Stimulated activated CD4-positive, alpha-beta T cell treated with anti-CD3 and anti-CD28 coated beads, Interleukin-1b, Interleukin-23, amount 100 ng/mL, for 48 hours (primary cell): ENCODE measurements around the gene STING1.
"Not testable (repeated sequence)": the region's sequence is repeated elsewhere in the genome, so short reads cannot be mapped to it uniquely, and the experiment has no call there.

ENCODE experiments used
- DNase-seq: peaks from one replicate; pipeline ENCODE4 v3.0.0-alpha.2; 2020

Gene STING1

GRCh38 chr5:139501381-139501780 lies 18.8 kb upstream of the STING1 start:
- no peak for DNase-seq

- no peak for DNase-seq
Observed at GRCh38 chr5:139495638-139496435, 13.3 kb upstream of the STING1 start.

DNA sequence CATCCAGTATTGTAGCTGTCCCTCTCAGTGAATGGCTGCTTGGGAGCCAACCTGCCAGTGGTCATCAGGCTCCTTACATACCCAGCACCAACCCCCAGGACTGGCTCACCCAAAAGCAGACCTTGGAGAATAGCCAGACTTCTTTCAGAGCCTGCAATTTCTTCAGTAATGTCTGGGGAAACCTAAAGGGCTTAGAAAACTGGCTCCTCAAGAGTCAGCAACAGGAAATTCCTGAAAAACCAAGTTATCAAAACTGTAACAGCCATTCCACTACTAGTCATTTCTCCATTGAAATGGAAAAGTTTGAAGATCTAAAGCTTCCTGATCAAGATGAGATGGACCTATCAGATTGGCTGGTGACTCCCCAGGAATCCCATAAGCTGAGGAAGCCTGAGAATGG lies 12.3 kb upstream of the STING1 start:
- no peak for DNase-seq

GRCh38 chr5:139494256-139494655 lies 11.7 kb upstream of the STING1 start:
- no peak for DNase-seq

DNA sequence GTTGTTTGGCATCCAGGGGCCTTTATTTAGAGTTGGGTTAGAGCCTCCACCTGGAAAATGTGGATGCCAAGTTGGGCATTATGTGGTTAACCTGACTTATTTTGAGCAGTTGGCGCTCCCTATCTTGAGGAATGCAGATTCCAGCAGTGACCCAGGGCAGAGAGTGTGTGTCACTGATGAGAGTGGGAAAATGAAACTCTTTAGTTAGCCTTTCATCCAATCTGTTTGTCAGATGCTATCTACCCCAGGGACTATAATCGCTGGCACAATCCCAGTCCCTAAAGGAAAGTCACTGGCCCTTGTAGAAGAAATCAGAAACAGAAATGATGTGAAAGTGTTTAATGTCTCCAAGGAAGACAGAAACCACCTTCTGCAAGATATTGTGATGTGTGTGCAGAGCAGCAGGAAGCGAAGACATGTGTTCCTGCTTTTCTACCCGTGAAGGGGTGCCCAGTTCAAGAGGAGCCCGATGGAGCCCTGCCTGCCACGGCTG lies 10.2 kb upstream of the STING1 start:
- no peak for DNase-seq

- no peak for DNase-seq
Observed at GRCh38 chr5:139488260-139488659, 5.7 kb upstream of the STING1 start.

DNA sequence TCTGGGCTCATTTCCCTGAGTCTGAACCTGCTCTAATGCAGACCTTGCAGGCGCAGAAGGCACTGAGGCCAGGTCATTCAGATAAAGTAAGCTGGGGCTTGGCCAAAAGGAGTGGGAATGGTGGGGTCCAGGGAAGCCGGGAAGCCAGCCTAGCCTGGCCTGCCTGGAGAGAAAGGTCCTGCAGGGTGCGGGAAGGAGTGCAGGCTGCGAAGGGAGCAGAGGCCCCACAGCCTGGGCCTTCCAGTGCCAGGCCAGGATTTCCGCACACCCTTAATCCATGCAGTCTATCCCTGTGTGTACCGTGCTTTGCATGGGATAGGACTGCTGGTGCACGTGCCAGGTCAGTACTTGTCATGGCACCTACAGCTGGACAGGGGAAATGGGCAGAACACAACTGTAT lies 3.6 kb upstream of the STING1 start:
- no peak for DNase-seq

DNA sequence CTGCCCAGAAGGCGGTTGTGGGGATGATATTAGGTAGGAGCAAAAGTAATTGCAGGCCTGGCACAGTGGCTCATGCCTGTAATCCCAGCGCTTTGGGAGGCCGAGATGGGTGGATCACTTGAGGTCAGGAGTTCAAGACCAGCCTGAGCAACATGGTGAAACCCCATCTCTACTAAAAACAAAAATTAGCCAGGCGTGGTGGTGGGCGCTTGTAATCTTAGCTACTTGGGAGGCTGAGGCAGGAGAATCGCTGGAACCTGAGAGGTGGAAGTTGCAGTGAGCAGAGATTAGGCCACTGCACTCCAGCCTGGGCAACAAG lies 291 bp upstream of the STING1 start:
- not testable (repeated sequence) for DNase-seq

- DNase-seq, result peak; percentile 35
Observed at GRCh38 chr5:139481580-139482049, 943 bp downstream of the STING1 start.

- peak; percentile 63 for DNase-seq
Observed at GRCh38 chr5:139481122-139481533, 1.4 kb downstream of the STING1 start.

DNA sequence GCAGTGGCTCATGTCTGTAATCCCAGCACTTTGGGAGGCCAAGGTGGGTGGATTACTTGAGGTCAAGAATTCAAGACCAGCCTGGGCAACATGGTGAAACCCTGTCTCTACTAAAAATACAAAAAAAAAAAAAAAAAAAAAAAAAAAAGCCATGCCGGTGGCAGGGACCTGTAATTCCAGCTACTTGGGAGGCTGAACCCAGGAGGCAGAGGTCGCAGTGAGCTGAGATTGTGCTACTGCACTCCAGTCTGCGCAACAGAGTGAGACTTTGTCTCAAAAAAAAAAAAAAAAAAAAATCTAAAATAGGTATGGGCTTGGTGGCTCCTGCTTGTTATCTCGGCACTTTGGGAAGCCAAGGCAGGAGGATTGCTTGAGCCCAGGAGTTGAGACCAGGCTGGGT lies 2.8 kb downstream of the STING1 start:
- DNase-seq, result not testable (repeated sequence)

DNA sequence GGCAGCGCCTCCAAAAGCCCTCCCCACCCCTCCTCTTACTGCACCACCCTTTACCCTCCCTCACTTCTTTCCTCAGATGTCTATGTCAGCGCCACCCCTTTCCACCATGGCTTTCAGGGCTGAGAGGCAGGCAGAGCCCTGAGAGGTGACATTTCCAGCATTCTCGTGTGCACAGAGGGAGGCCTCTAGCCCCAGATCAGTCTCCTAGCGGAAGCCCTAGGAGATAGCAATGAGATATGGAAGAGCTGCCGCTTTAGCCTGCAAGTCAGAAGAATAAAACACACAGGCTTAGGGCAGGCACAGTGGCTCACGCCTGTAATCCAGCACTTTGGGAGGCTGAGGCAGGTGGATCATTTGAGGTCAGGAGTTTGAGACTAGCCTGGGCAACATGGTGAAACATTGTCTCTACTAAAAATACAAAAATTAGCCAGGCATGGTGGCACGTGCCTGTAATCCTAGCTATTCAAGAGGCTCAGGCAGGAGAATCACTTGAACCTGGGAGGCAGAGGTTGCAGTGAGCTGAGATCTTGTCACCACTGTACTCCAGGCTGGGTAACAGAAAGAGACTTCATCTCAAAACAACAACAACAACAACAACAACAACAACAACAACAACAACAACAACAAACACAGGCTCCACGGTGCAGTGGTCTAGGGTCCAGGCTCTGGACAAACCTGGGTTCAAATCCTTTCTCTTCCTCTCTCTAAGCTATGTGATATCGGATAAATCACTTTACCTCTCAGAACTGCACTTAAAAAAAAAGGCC lies 3.7 kb downstream of the STING1 start:
- not testable (repeated sequence) for DNase-seq

GRCh38 chr5:139475865-139476617 lies 6.5 kb downstream of the STING1 start:
- DNase-seq, result no peak

DNA sequence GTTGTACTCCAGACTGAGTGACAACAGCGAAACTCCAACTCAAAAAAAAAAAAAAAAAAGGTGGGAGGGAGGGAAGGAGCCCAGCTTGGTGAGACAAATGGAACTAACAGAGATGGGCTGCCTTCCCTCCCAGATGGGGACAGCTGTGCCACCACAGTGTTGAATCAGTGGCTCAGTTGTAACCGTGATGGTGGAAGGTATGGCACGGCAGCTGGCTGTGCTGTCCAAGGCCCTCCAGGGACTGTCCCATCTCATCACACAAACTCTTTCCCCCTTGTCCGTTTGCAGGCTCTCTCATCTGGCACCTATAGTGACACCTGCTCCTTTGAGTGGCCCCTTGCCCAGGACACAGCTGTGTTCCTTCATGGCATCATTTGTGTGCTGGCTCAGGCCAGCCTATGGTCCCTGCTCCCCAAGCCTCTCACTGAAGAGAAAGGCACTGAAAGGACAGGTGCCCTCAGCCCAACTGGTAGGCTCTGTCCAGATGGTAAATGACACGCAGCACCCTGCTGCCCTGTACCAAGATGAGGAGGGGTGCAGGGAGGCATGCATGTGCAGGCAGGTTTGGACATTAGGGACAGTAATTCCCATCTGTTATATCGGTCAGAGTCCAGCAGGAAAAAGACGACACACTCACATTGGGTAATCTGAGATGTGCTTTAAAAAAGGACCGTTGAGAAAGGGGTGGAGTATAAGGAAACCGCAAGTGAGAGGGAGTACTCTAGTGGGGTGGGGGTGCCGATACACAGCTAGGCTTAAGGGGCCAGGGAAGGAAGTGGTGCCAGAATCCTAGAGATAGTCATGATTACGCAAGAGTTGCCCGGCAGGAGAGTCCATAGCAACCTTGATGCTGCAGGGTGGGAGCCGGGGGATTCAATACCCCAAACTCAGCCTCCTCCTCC lies 7.4 kb downstream of the STING1 start:
- no peak for DNase-seq

DNA sequence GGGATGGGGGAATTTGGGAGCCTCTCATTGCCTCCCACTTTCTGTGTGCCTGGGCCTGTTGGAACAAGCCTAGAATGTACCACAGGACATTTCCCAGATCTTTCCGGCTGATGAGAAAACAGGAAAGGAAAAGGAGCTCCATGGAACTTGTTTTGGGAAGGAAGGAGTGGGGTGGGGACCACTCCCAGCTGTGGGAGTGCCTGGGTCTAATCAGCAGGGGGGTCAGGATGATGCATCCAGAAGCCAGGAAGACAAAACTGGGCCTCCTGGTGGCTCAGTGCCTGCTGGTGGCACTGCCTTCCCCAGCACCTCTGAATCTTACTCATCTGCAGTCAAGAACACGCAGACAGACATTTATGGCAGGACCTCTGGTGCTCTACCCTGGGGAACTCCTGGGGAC lies 9.0 kb downstream of the STING1 start:
- no peak for DNase-seq

DNA sequence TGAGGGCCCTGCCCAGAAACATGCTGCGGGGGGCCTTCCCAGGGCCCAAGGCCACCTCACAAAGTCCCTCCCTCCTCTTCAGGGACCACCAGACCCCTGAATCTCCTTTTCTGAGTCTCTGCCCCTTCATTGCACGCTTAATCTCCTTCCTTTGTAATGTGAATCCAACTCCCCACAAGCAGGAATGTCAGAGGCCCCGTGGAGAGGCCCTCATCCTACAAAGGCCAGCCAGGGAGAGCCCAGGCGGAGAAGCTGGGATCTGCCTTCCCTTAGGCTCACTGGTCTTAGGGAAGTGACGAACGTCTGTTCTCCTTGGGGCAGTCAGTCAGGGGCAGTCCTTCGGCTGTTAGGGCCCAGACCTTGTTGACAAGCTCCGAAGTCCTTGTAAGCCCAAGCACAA lies 9.5 kb downstream of the STING1 start:
- DNase-seq, result no peak

- DNase-seq, result no peak
Observed at GRCh38 chr5:139472386-139473030, 10.1 kb downstream of the STING1 start.

GRCh38 chr5:139470821-139471300 lies 11.7 kb downstream of the STING1 start, which contains the start of gene SMIM33:
Gene SMIM33 (plus strand): TSS chr5:139471004. CDS start chr5:139471122, 118 bp downstream.
- peak; percentile 33 for DNase-seq

- peak; percentile 37 for DNase-seq
Observed at GRCh38 chr5:139468421-139468931, 14.1 kb downstream of the STING1 start.

DNA sequence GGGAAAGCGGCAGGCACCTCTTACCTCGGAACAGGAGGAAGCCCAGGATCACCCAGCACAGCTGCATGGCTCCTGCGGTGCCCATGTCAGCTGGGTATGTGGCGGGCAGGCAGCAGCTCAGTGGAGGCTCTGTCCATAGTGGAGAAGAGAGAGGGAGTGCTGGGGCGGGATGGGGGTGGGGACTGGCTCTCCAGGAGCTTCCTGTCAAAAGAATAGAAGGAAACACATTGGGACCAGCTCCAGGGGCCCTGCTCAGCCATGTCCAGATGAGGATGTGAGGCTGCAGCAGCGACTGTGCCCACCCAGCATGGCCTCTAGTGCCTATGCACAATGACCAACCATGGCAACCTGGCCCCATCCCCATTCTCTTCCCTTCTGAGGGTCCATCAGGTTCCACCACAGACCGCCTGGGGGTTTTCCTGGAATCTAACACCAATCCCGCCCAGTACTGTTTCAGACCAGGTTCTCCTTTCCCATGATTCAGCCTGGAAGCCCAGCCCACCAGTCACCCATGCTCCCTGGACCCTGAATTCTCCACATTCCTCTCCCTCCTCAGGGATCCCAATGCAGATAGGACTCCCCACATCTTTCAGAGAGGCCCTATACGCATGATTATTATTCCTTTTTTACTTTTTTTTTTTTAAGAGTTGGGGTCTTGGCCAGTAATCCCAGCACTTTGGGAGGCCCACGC lies 19.8 kb downstream of the STING1 start, which contains the start of gene ECSCR:
Gene ECSCR (minus strand): TSS at position 158 of the 691 bp plus-strand sequence. CDS start 73 bp downstream, at position 85.
- DNase-seq, result no peak
